B cell (primary cell): ENCODE data around the gene NTM. TPM values are rescaled to one million over a fixed set of nuclear protein-coding genes. Genes with fewer than 3 reads are reported as not detected.

ENCODE experiments used
- ATAC-seq: fragments of 200-7000 bp; cut with Tn5 transposase; one replicate; pipeline ENCODE4 v1.10.0; 2021; ENCODE audit warnings: low read depth, mild to moderate bottlenecking, moderate number of reproducible peaks, moderate library complexity
- CTCF ChIA-PET: fragments of 350-600 bp; sonication (Branson Sonifier 250); formaldehyde crosslinking; loops from one replicate; lab custom pipeline; 2021; ENCODE audit warnings: antibody characterized with exemption, inconsistent platforms; lab: Charles Lee
- POLR2A ChIA-PET: fragments of 350-600 bp; sonication (Branson Sonifier 250); formaldehyde crosslinking; loops from one replicate; lab custom pipeline; 2021; ENCODE audit warnings: antibody characterized with exemption; lab: Charles Lee
- DNase-seq: peaks from one replicate; pipeline ENCODE4 v3.0.0; 2013
- H2AFZ ChIP-seq: 2 replicates; pipeline ENCODE4 v1.6.1; 2012; ENCODE audit warnings: mild to moderate bottlenecking, low read depth, low read length; ENCODE audit not compliant: insufficient read depth, poor library complexity, severe bottlenecking
- H3K27ac ChIP-seq, 2 donors: 1 replicate in 1 of 2; 2 replicates in 1 of 2; pipeline ENCODE4 v1.5.1; 2012 to 2013; ENCODE audit warnings: low read length in 2 of 2, mild to moderate bottlenecking in 2 of 2, moderate library complexity in 1 of 2
- H3K27me3 ChIP-seq, 4 experiments: fragments of 200-600 bp in 1 of 4; sonication (generic) in 1 of 4; replicated peaks in 1 of 4; 1 replicate in 2 of 4; 2 replicates in 2 of 4; pipeline versions ENCODE4 v1.6.1 to v1.7.0; 2013 to 2016; ENCODE audit warnings: low read length in 3 of 4, mild to moderate bottlenecking in 2 of 4, mixed read lengths in 1 of 4, moderate library complexity in 1 of 4; ENCODE audit not compliant: insufficient read depth in 4 of 4, control insufficient read depth in 3 of 4; ENCODE audit errors: control extremely low read depth in 1 of 4
- H3K36me3 ChIP-seq, 2 experiments: replicated peaks in 1 of 2; 1 replicate in 1 of 2; 2 replicates in 1 of 2; pipeline versions ENCODE4 v1.6.1 to v1.7.1; 2013; ENCODE audit warnings: low read length in 1 of 2; ENCODE audit not compliant: insufficient read depth in 2 of 2, control insufficient read depth in 1 of 2; ENCODE audit errors: control extremely low read depth in 1 of 2, extremely low read depth in 1 of 2
- H3K4me1 ChIP-seq, 2 donors: fragments of 200-600 bp in 1 of 2; sonication (generic) in 1 of 2; 1 replicate in 1 of 2; 2 replicates in 1 of 2; pipeline versions ENCODE4 v1.5.1 to v1.6.1; 2013 to 2017; ENCODE audit warnings: low read length in 2 of 2; ENCODE audit not compliant: control insufficient read depth in 2 of 2, insufficient read depth in 2 of 2
- H3K4me2 ChIP-seq: replicated peaks from 2 replicates; pipeline ENCODE3; 2012; ENCODE audit warnings: mild to moderate bottlenecking, low read depth, low read length; ENCODE audit not compliant: poor library complexity, severe bottlenecking
- H3K4me3 ChIP-seq, 5 experiments: fragments of 200-600 bp in 1 of 5; sonication (generic) in 1 of 5; 1 replicate in 3 of 5; 2 replicates in 2 of 5; pipeline versions ENCODE4 v1.5.1 to v1.7.0; 2011 to 2016; ENCODE audit warnings: low read length in 4 of 5, mild to moderate bottlenecking in 4 of 5, low read depth in 2 of 5, control low read depth in 1 of 5, moderate library complexity in 1 of 5; ENCODE audit not compliant: insufficient read depth in 1 of 5; ENCODE audit errors: control extremely low read depth in 1 of 5, extremely low read depth in 1 of 5
- H3K79me2 ChIP-seq: fragments of 200-600 bp; sonication (generic); one replicate; pipeline ENCODE4 v1.6.0; 2016; ENCODE audit warnings: low read length; ENCODE audit not compliant: control insufficient read depth, insufficient read depth
- H3K9ac ChIP-seq: fragments of 200-600 bp; sonication (generic); 2 replicates; pipeline ENCODE4 v1.6.1; 2017; ENCODE audit warnings: mild to moderate bottlenecking, low read length, moderate library complexity
- H3K9me3 ChIP-seq, 3 donors: one replicate each; pipeline versions ENCODE4 v1.6.1 to v1.7.1; 2013; ENCODE audit warnings: low read length in 2 of 3; ENCODE audit not compliant: control insufficient read depth in 2 of 3, insufficient read depth in 1 of 3; ENCODE audit errors: control extremely low read depth in 1 of 3
- H4K20me1 ChIP-seq: 2 replicates; pipeline ENCODE4 v1.6.0; 2012; ENCODE audit warnings: mild to moderate bottlenecking, low read length; ENCODE audit not compliant: insufficient read depth, control insufficient read depth, poor library complexity, severe bottlenecking
- H3K27ac Mint-ChIP-seq: one replicate; pipeline ENCODE4 v1.8.0; 2021; ENCODE audit warnings: mixed read lengths
- H3K27me3 Mint-ChIP-seq: one replicate; pipeline ENCODE4 v1.8.0; 2021; ENCODE audit warnings: mixed read lengths
- H3K4me1 Mint-ChIP-seq: one replicate; pipeline ENCODE4 v1.8.0; 2021; ENCODE audit warnings: mixed read lengths
- H3K4me3 Mint-ChIP-seq: one replicate; pipeline ENCODE4 v1.8.0; 2021; ENCODE audit warnings: mixed read lengths
- H3K9me3 Mint-ChIP-seq: one replicate; pipeline ENCODE4 v1.8.0; 2022; ENCODE audit warnings: mixed read lengths; ENCODE audit not compliant: insufficient read depth
- CTCF ChIP-seq: fragments of 200-600 bp; IDR thresholded peaks from one replicate; pipeline ENCODE4 v1.8.0; 2022; ENCODE audit warnings: antibody characterized with exemption, mild to moderate bottlenecking
- EZH2 ChIP-seq: IDR thresholded peaks from 2 replicates; pipeline ENCODE4 v1.6.1; 2012; ENCODE audit warnings: borderline replicate concordance, low read depth, mild to moderate bottlenecking, moderate library complexity, low read length; ENCODE audit not compliant: insufficient read depth, poor library complexity, severe bottlenecking
- WGBS: methylation state at CpG from one replicate; pipeline ENCODE4 v1.1.5; 2013; ENCODE audit warnings: missing lambda C conversion rate; ENCODE audit not compliant: insufficient coverage; 5-methylcytosine and 5-hydroxymethylcytosine counted together
- intact Hi-C: fragments of 100-400 bp; cut with micrococcal nuclease; formaldehyde crosslinking; loops from one replicate; pipeline ENCODE4 v1.10.0; 2022
- polyA plus RNA-seq: library from polyadenylated mRNA; depleted of rRNA; stranded (reverse); fragments of >200 nt; gene quantifications from 2 replicates; pipeline ENCODE4 v1.2.3, GENCODE V29; 2012
- total RNA-seq, 2 donors: library from RNA; stranded (reverse); fragments of 120-200 nt in 1 of 2; gene quantifications; 1 replicate in 1 of 2; 2 replicates in 1 of 2; pipeline versions ENCODE4 v1.2.3 to v1.2.4, GENCODE V29; 2013 to 2022

The NTM gene
- total and polyA plus RNA-seq, 2 donors (not counting 1 experiment from before 2014, with no cell fraction given): not detected

- no peak overlapping the region for H3K9ac ChIP-seq
- no peak overlapping the region for H3K27ac ChIP-seq
- ATAC-seq (no peak), DNase-seq (no peak)
- no peaks in the 10 kb centered on the region for H3K27me3 ChIP-seq
- no peak overlapping the region for H3K4me3 Mint-ChIP-seq
- H3K79me2 ChIP-seq: no peaks in the 10 kb centered on the region
- no peak overlapping the region for H3K4me2 ChIP-seq
- H3K4me1 Mint-ChIP-seq: no peaks in the 10 kb centered on the region
- no peak overlapping the region for H3K4me3 ChIP-seq
- 92% methylated on average over 4 of the region's 4 CpGs for WGBS
- no peak overlapping the region for H3K27ac Mint-ChIP-seq
- TF ChIP-seq CTCF (no peak), EZH2 (no peak)
- H3K4me1 ChIP-seq: no peaks in the 10 kb centered on the region
- H2AFZ ChIP-seq: no peak overlapping the region
- peaks cover 9% of the 10 kb centered on the region for H3K27me3 Mint-ChIP-seq
- no peaks in the 10 kb centered on the region for H4K20me1 ChIP-seq
- CTCF ChIA-PET: no interaction called here
- intact Hi-C loops: no loop called here
- H3K9me3 ChIP-seq: peaks cover 0 to 4% (median 0%) of the 10 kb centered on the region in 3 donors
- no peaks in the 10 kb centered on the region for H3K36me3 ChIP-seq
- no peaks in the 10 kb centered on the region for H3K9me3 Mint-ChIP-seq
- POLR2A ChIA-PET: no interaction called here
Observed at GRCh38 chr11:131624531-131624930, 254.1 kb downstream of the NTM start.

- no peak overlapping the region for H3K27ac Mint-ChIP-seq
- no peak overlapping the region for H3K4me2 ChIP-seq
- H3K27ac ChIP-seq: no peak overlapping the region
- H2AFZ ChIP-seq: no peak overlapping the region
- ATAC-seq (no peak), DNase-seq (no peak)
- ChIA-PET POLR2A (no interaction called here), CTCF (no interaction called here)
- no peaks in the 10 kb centered on the region for H3K36me3 ChIP-seq
- H3K4me1 Mint-ChIP-seq: no peaks in the 10 kb centered on the region
- no peak overlapping the region for H3K4me3 ChIP-seq
- peaks cover 9% of the 10 kb centered on the region for H3K27me3 Mint-ChIP-seq
- intact Hi-C loops: no loop called here
- no peak for TF ChIP-seq CTCF
- no peak for TF ChIP-seq EZH2
- no peaks in the 10 kb centered on the region for H3K79me2 ChIP-seq
- no peaks in the 10 kb centered on the region for H3K4me1 ChIP-seq
- H3K9ac ChIP-seq: no peak overlapping the region
- H3K9me3 Mint-ChIP-seq: no peaks in the 10 kb centered on the region
- H4K20me1 ChIP-seq: no peaks in the 10 kb centered on the region
- no peaks in the 10 kb centered on the region for H3K27me3 ChIP-seq
- H3K9me3 ChIP-seq: peaks cover 0 to 4% (median 0%) of the 10 kb centered on the region in 3 donors
- no peak overlapping the region for H3K4me3 Mint-ChIP-seq
- 40% methylated on average over 1 of the region's 9 CpGs for WGBS
Observed at GRCh38 chr11:131626788-131627187, 256.4 kb downstream of the NTM start.
